Measurements from ENCODE around the gene FKBP1C. TPM values are rescaled to one million over a fixed set of nuclear protein-coding genes. Genes with fewer than 3 reads are reported as not detected.
"Not testable (repeated sequence)": the region's sequence is repeated elsewhere in the genome, so short reads cannot be mapped to it uniquely, and the experiment has no call there.

Gene FKBP1C
- total RNA-seq (2022) (0.35 and 0.86 TPM in 2 replicates), Bru-seq, nascent RNA (not detected), BruChase-seq, experiment 1, labeled RNA remaining after a 6-hour chase (percentile 24 among the genes with signal in this experiment), BruChase-seq, experiment 2, labeled RNA remaining after a 2-hour chase (not detected)
- long read RNA-seq: 0 reads

GRCh38 chr6:63211343-63211742 lies at the start of gene FKBP1C:
Gene FKBP1C, plus strand, starts transcription at chr6:63211469.
- intact Hi-C loops (cut with micrococcal nuclease; ENCODE audit: unreplicated experiment); H3K27me3 Mint-ChIP-seq (ENCODE audit: unreplicated experiment); H3K27ac Mint-ChIP-seq (ENCODE audit: unreplicated experiment); H3K9me3 Mint-ChIP-seq (ENCODE audit: low read depth, unreplicated experiment); DNase-seq; H3K36me3 Mint-ChIP-seq (ENCODE audit: insufficient read depth, unreplicated experiment); CTCF ChIA-PET; BruUV-seq (replicated peaks); H3K4me1 Mint-ChIP-seq (ENCODE audit: low read depth, unreplicated experiment); H3K4me3 Mint-ChIP-seq (ENCODE audit: low read depth, unreplicated experiment): not testable (repeated sequence)

DNA sequence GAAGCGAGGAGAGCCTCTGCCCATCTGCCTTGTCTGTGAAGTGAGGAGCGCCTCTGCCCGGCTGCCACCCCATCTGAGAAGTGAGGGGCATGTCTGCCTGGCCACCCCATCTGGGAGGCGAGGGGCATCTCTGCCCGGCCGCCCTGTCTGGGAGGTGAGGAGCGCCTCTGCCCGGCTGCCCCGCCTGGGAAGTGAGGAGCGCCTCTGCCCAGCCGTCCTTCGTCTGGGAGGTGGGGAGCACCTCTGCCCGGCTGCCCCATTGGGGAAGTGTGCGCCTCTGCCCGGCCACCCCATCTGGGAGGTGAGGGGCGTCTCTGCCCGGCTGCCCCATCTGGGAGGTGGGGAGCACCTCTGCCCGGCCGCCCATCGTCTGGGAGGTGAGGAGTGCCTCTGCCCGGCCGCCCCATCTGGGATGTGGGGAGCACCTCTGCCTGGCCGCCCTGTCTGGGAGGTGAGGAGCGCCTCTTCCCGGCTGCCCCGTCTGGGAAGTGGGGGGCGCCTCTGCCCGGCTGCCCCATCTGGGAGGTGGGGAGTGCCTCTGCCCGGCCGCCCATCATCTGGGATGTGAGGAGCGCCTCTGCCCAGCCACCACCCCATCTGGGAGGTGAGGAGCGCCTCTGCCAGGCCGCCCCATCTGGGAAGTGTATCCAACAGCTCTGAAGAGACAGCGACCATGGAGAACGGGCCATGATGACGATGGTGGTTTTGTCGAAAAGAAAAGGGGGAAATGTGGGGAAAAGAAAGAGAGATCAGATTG lies 47.0 kb upstream of the FKBP1C start:
- CTCF ChIA-PET; H3K4me1 Mint-ChIP-seq (ENCODE audit: low read depth, unreplicated experiment); H3K27ac Mint-ChIP-seq (ENCODE audit: unreplicated experiment); H3K4me3 Mint-ChIP-seq (ENCODE audit: low read depth, unreplicated experiment); DNase-seq; BruUV-seq (replicated peaks); H3K27me3 Mint-ChIP-seq (ENCODE audit: unreplicated experiment); intact Hi-C loops (cut with micrococcal nuclease; ENCODE audit: unreplicated experiment); H3K36me3 Mint-ChIP-seq (ENCODE audit: insufficient read depth, unreplicated experiment): not testable (repeated sequence)
- peaks cover 13% of the 10 kb centered on the region for H3K9me3 Mint-ChIP-seq (ENCODE audit: low read depth, unreplicated experiment)

DNA sequence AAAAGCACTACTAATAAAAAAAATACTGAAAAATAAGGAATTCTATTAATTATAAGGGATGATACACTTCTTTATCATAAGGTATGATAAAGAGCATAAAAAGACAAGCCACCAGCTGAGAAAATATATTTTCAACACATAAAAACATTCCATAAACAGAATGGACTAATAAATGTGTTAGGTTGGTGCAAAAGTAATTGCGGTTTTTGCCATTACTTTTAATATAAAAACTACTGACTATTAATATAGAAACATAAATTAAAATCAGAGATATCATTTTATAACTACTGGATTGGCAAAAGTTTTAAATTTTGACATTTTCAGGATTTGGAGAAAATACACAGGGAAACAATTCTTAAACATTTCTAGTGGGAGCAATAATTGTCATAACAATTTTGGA lies 37.1 kb upstream of the FKBP1C start:
- Mint-ChIP-seq H3K27ac (ENCODE audit: unreplicated experiment) (no peak overlapping the region), H3K4me1 (ENCODE audit: low read depth, unreplicated experiment) (no peaks in the 10 kb centered on the region)
- BruUV-seq (replicated peaks): no TSS peak

DNA sequence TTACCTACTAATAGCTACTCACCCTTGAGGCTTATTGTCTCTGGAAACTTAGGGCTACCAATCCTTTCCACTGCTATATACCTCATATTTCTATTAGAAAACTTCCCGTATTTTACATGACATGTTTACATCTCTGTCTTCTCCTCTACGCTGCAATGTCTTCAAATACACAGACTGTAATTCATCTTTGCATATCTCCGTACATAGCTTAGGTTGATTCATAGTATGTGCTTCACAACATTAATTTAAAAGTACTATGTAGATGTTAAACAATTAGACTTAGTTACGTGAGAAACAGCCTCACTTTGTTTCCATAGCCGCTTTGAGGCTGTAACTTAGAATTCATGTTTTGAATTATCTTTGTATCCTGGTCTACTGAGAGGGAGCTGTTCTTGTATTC lies 35.1 kb upstream of the FKBP1C start:
- BruUV-seq (replicated peaks): no TSS peak
- no peak overlapping the region for H3K4me3 Mint-ChIP-seq (ENCODE audit: low read depth, unreplicated experiment)
- CTCF ChIA-PET: no interaction called here
- no peaks in the 10 kb centered on the region for H3K9me3 Mint-ChIP-seq (ENCODE audit: low read depth, unreplicated experiment)
- H3K27me3 Mint-ChIP-seq (ENCODE audit: unreplicated experiment): no peaks in the 10 kb centered on the region
- no peak for DNase-seq
- intact Hi-C loops (cut with micrococcal nuclease; ENCODE audit: unreplicated experiment): no loop called here
- no peaks in the 10 kb centered on the region for H3K4me1 Mint-ChIP-seq (ENCODE audit: low read depth, unreplicated experiment)
- no peak overlapping the region for H3K27ac Mint-ChIP-seq (ENCODE audit: unreplicated experiment)
- H3K36me3 Mint-ChIP-seq (ENCODE audit: insufficient read depth, unreplicated experiment): no peaks in the 10 kb centered on the region
- TF ChIP-seq, protein P1, sequence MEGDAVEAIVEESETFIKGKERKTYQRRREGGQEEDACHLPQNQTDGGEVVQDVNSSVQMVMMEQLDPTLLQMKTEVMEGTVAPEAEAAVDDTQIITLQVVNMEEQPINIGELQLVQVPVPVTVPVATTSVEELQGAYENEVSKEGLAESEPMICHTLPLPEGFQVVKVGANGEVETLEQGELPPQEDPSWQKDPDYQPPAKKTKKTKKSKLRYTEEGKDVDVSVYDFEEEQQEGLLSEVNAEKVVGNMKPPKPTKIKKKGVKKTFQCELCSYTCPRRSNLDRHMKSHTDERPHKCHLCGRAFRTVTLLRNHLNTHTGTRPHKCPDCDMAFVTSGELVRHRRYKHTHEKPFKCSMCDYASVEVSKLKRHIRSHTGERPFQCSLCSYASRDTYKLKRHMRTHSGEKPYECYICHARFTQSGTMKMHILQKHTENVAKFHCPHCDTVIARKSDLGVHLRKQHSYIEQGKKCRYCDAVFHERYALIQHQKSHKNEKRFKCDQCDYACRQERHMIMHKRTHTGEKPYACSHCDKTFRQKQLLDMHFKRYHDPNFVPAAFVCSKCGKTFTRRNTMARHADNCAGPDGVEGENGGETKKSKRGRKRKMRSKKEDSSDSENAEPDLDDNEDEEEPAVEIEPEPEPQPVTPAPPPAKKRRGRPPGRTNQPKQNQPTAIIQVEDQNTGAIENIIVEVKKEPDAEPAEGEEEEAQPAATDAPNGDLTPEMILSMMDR (IDR thresholded peaks at IDR 0.05; ENCODE audit: unreplicated experiment): no peak

More for the DNA sequence above, 37.1 kb upstream of the FKBP1C start:
- CTCF ChIA-PET: no interaction called here
- Mint-ChIP-seq H3K4me3 (ENCODE audit: low read depth, unreplicated experiment) (no peak overlapping the region), H3K9me3 (ENCODE audit: low read depth, unreplicated experiment) (peaks cover 4% of the 10 kb centered on the region), H3K27me3 (ENCODE audit: unreplicated experiment) (no peaks in the 10 kb centered on the region), H3K36me3 (ENCODE audit: insufficient read depth, unreplicated experiment) (no peaks in the 10 kb centered on the region)
- no peak for DNase-seq
- TF ChIP-seq, protein P1 (IDR thresholded peaks at IDR 0.05; ENCODE audit: unreplicated experiment): no peak
- intact Hi-C loops (cut with micrococcal nuclease; ENCODE audit: unreplicated experiment): no loop called here

DNA sequence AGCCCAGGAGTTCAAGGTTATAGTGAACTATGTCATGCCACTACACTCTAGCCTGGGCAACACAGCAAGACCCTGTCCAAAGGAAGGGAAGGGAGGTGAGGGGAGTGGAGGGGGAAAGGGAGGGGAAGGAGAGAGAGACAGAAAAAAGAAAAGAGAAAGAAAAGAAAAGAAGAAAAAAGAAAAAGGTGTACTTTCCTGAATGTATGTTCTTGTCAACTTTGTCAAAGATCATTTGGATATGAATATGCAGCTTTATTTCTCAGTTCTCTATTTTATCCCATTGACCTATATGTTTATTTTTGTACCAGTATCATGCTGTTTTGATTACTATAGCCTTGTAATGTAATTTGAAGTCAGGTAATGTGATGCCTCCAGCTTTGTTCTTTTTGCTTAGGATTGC lies 30.9 kb upstream of the FKBP1C start:
- Mint-ChIP-seq H3K4me1 (ENCODE audit: low read depth, unreplicated experiment) (no peaks in the 10 kb centered on the region), H3K9me3 (ENCODE audit: low read depth, unreplicated experiment) (no peaks in the 10 kb centered on the region), H3K27ac (ENCODE audit: unreplicated experiment) (no peak overlapping the region), H3K4me3 (ENCODE audit: low read depth, unreplicated experiment) (no peak overlapping the region), H3K27me3 (ENCODE audit: unreplicated experiment) (no peaks in the 10 kb centered on the region), H3K36me3 (ENCODE audit: insufficient read depth, unreplicated experiment) (no peaks in the 10 kb centered on the region)
- TF ChIP-seq, protein P1 (IDR thresholded peaks at IDR 0.05; ENCODE audit: unreplicated experiment): no peak
- intact Hi-C loops (cut with micrococcal nuclease; ENCODE audit: unreplicated experiment): no loop called here
- BruUV-seq (replicated peaks): no TSS peak
- CTCF ChIA-PET: no interaction called here
- DNase-seq: no peak

Measured in Calu3 (cell line).